HUDEP-2 (cell line): ENCODE results near the gene MRPS34.

ENCODE experiments used
- DNase-seq, 76 experiments: peaks; one replicate each; lab custom pipeline; 2025; ENCODE audit not compliant: unreplicated experiment in 76 of 76; lab: John Stamatoyannopoulos, UW

The MRPS34 gene

DNA sequence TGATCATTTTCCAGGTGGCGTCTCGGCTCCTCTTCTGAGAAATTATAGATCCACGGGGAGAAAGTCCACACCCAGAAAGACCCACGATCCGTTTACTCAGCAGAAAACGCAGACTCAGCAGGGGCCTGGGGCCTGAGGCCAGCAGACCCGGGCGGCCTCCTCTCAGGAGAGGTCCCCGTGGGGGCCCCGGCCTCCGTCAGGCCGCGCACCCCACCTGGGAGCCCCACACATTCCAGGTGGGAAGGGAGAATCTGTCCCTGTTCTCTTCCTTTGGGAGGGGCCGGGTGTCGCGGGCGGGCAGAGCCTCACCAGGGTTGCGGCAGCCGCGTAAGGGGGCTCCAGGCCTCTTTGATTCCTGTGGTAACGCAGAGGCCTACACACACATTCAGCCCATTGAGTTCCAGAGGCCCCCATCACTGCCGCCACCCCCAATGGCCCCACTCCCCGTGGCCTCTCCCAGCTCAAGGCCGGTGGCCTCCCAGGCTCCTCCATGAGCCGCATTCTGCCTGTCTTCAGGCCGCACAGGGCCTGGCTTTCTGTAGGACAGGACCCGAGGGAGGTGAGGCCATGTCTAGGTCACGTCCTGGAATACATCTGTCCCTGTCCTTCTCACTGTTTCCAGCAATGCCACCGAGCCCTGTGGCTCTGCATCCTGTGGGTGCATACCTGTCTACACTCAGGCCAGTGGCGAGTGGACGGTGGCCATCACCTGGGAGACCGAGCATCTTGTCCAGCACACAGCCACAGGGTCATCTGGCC is 22.2 kb upstream of the MRPS34 start:
- no peak for DNase-seq

DNA sequence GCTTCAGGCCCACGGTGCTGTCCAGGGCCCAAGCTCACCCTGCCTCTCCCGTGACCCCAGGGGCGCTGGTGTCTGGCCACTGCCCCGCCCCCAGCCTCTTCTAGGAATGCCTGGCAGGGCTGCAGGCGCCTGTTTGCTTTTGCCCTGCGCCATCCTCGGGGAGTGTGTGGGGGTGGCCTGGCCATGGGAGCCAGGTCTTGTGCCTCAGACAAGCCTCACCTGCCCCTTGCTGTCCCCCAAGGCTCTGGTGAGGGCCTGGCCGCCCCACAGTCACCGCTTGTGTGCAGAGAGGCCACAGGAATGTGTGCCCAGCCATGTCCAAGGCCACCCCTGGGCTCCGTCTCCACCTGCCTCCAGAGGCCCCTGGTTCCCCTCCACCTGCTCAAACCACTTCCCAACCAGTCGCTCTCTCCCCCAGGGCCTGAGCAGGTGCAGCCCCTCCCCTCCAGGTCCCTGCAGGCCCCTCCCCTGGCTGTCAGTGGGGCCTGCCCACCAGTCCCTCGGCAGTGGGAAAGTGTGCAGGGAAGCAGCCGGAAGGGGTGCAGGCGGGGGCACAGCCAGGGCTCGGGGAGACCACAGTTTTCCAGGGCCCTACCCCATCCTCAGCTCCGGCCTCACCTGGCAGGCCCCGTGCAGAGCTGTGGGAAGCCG is 21.4 kb upstream of the MRPS34 start:
- DNase-seq, result no peak

GRCh38 chr16:1793578-1794220 is 20.8 kb upstream of the MRPS34 start, which contains the start of gene IGFALS:
Gene IGFALS (minus strand): TSS chr16:1793705. CDS start chr16:1793652, 53 bp downstream.
- no peak for DNase-seq

GRCh38 chr16:1792836-1793577 is 20.1 kb upstream of the MRPS34 start:
- no peak for DNase-seq

GRCh38 chr16:1791943-1792812 is 19.2 kb upstream of the MRPS34 start:
- DNase-seq, result no peak

- no peak for DNase-seq
Observed at GRCh38 chr16:1791256-1791942, 18.5 kb upstream of the MRPS34 start.

DNA sequence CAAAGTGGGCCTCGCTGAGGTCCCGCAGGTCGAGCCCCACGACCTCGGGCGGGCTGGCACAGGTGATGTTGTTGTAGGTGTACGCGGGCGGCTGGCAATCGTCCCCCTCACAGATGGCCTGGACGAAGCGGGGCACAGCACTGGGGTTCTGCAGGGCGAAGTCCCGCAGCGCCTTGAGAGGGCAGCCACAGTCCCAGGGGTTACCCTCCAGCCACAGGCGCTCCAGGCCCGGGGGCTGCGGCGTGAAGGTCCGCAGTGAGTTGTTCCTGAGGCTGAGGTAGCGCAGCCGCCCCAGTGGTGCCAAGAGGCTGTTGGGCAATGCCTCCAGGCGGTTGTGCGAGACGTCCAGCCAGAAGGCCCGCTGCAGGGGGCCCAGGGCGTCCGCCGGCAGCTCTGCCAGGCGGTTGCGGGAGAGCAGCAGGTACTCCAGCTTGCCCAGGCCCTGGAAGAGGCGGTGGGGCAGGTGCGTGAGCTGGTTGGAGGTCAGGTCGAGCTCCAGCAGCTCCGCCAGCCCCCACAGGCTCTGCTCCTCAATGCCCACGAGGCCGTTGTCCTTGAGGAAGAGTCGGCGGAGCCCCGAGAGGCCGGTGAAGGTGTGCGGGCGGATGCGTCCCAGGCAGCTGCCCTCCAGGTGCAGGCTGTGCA is 17.8 kb upstream of the MRPS34 start:
- DNase-seq, result no peak

DNA sequence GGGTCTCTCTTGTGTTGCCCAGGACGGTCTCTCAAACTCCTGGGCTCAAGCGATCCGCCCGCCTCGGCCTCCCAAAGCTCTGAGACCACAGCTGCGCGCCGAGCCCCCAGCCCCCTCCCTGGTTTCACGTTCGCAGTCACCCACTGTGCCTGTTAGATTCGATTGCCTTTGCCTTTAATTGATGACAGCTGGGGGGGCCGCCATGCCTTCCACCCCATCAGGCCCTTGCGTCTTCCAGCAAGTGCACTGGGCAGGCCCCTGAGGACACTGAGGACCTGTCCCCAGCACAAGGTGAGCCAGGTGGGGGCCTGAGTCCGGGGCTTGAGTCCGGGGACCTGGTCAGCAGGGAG is 17.3 kb upstream of the MRPS34 start:
- DNase-seq, result no peak

DNA sequence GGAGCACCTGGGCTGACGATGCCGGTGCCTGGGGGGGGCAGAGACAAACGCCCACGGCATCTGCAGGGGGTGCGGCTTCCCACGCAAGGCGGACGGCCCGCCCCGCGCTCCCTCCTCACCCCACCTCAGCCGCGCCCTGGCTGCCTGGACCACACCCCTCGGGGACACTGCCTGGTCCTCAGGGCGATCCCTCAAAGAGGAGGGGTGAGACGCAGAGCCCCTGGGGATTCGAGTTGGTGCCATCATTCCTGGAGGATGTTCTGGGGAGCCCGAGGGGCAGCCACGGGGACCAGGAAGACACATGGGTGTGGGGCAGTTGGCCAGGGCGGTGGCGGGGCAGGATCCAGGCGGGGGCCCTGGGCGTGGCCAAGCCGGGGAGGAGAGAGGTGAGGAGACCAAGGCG is 16.7 kb upstream of the MRPS34 start:
- DNase-seq, result peak in 2 of 76 experiments; percentile 4 to 9

DNA sequence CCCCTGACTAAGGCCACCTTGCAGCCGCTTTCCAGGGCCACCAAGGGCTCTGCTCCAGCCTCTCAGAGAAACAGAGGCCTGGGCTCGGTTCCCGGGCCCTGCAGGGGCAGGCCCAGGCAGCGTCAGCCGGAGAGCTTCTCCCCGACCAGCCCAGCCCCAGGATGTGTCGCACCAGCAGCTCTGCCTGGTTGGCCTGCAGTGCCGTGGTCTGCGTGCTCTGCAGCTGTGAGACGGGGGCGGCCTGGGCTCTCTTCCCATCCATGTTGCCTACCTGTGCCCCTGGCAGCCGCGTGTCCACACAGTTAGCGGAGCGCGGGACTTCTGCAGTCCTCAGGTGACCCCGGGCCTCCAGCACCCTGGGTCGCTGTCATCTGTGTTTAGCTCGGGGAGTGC is 15.8 kb upstream of the MRPS34 start:
- no peak for DNase-seq

DNA sequence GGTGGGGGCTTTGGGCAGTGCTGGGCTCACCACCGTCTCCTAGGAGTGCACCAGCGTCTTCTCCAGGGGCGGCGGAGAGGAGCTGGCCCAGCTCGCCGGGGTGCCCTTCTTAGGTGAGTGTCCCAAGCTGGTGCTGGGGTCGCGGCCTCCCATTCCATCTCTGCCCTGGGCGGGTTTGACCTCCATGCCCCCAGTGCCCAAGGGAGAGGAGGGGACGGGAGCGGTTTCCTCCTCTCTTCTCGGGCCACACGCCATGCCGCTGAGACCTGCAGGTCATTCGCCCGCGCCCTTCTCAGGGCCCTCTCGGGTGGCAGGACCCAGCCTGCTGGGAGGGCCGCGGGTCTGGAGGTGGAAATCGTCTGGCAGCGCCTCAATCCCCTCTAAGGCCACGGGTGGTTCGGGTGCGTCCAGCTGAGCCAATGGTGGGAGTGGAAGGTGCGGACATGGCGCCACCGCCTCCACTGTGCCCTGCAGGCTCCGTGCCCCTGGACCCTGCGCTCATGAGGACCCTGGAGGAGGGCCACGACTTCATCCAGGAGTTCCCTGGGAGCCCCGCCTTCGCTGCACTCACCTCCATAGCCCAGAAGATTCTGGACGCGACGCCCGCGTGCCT is 15.3 kb upstream of the MRPS34 start:
- no peak for DNase-seq

DNA sequence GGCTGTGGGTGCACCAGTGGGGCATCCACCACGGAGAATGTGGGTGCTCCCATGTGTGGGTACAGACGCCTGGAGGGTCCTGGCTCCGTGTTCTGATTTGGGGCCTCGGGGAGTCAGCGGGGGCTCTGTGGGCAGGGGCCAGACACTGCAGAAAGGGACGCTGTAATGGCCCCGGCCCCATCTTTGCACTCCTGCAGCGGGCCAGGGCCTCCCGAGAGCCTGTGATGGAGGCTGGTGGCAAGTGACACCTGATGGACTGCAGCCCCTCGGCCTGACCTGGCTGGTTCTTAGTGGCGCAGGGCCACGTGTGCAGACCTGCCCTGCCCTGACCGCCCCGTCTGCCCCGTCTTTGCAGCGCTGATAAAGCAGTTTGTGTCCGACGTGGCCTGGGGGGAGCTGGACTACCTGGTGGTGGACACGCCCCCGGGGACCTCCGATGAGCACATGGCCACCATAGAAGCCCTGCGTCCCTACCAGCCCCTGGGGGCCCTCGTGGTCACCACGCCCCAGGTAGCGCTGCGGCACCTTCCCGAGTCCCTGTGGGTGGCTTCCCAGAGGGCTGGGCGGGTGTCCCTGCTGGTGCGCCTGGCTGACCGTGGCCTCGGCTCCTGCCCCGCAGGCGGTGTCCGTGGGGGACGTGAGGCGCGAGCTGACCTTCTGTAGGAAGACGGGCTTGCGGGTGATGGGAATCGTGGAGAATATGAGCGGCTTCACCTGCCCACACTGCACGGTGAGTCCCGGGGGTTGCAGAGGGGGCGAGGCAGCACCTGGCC is 14.6 kb upstream of the MRPS34 start:
- DNase-seq, result no peak

DNA sequence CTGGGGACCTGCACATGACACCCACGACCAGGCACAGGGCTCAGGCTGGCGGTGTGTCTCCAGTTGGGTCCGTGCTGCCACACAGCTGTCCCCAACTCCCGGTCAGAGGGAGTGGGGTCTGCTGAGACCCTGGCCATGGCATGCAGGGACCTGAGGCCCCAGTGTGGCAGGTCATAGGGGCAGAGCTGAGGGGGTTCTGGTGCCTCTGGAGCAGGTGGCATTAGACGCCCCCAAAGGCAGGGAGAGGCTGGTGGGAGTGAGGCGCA is 14.1 kb upstream of the MRPS34 start:
- no peak for DNase-seq

GRCh38 chr16:1786242-1787055 is 13.5 kb upstream of the MRPS34 start:
- no peak for DNase-seq

- no peak for DNase-seq
Observed at GRCh38 chr16:1785846-1786170, 12.9 kb upstream of the MRPS34 start.

- no peak for DNase-seq
Observed at GRCh38 chr16:1784977-1785845, 12.3 kb upstream of the MRPS34 start.
